Measurements from ENCODE around the gene CYGB. TPM values are rescaled to one million over a fixed set of nuclear protein-coding genes. Genes with fewer than 3 reads are reported as not detected.

CYGB gene
- total RNA-seq, 1 donor from 2014 or later = 30.0 TPM

DNA sequence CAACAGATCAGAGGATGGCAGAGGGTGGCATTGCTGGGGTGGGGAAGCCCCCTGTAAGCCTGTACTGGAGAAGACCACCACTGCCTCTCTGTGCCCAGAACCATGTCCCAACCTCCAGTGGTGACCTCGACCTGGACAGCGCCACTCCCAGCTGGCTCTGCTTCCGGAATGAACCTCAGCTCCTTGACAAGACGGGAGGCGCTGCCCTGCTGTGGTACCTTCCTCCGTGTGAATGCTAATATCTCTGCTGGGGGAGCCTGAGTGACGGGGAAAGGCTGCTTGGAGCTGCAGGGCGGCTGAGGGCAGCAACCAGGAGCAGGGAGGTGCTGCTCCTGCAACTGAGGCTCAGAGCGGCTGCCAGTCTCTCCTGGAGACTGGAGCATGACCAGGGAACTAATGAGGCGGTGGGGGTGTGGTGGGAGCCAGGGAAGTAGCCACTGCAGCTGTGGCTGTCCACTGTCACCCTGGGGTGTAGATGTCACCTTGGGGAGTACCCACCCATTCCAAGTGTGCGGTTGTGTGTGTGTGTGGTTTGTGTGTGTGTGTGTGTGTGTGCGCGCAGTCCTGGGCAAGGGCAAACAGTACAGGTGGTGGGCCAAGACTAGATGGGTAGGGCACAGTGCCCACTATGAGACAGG is 8.5 kb upstream of the CYGB start:
- no peaks in the 10 kb centered on the region for H3K9me3 ChIP-seq
- H3K4me3 ChIP-seq = no peak overlapping the region
- no peaks in the 10 kb centered on the region for H3K27me3 ChIP-seq
- DNase-seq (ENCODE audit: extremely low spot score in 2 of 2) = no peak
- TF ChIP-seq POLR2A (IDR thresholded peaks at IDR 0.05) = no peak
- TF ChIP-seq POLR2AphosphoS5 (IDR thresholded peaks at IDR 0.05; ENCODE audit: insufficient read depth in 1 of 2, low read depth in 1 of 2) = no peak
- no peak for TF ChIP-seq CTCF (IDR thresholded peaks at IDR 0.05)
- intact Hi-C loops (cut with DNase I) = loop anchor here (10.0 kb wide), 1 partner anchor 81 kb away; the partner anchor contains the start of gene AANAT
- no peak overlapping the region for H3K27ac ChIP-seq
- no peaks in the 10 kb centered on the region for H3K36me3 ChIP-seq
- peaks cover 48% of the 10 kb centered on the region for H3K4me1 ChIP-seq

DNA sequence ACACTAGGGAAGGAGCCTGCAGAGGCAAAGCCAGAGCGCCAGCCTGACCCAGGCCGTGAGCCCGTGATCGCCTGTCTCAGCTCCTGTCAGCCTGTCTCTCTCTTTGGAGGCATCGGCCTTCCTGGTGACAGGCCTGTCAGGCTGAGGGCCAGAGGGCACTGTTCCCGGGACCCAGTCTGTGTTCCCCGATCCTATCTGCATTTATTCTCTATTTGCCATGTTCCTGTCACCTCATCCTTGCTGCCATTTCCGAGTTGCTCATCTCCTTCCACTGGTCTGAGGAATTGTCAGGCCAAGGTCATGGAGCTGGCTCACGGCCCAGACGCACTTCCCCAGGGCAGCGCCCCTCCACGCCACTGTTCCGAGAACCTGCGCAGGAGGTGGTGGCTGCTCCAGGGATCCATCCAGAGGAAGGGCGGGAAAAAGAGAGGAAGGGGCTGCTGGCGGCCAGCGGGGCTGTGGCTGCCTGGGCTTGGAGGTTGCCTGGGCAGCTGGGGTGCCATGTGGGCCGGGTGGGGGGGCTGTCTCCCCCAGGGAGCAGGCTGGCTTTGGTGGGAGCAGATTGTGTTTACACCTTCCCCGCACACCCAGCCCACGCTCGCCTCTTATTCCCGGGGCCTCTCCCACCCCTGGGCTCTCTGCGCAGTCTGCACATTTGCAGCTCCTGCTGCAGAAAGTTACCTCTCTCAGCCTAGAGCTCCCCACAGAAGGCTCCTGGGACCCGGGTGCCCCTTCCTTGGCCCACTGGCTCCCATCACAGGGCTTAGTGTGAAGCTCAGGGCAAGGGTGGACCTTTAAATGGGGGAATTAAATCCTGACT is 7.2 kb upstream of the CYGB start:
- Histone ChIP-seq H3K27me3 (no peaks in the 10 kb centered on the region), H3K9me3 (no peaks in the 10 kb centered on the region), H3K27ac (peak overlapping the region; percentile 34), H3K4me3 (no peak overlapping the region), H3K36me3 (no peaks in the 10 kb centered on the region), H3K4me1 (peaks cover 52% of the 10 kb centered on the region)
- no peak for DNase-seq (ENCODE audit: extremely low spot score in 2 of 2)
- intact Hi-C loops (cut with DNase I) = loop anchor here (10.0 kb wide), 1 partner anchor 80 kb away; the partner anchor contains the start of gene AANAT
- peak in 1 of 2 donors; percentile 25 for TF ChIP-seq POLR2AphosphoS5 (IDR thresholded peaks at IDR 0.05; ENCODE audit: insufficient read depth in 1 of 2, low read depth in 1 of 2)
- no peak for TF ChIP-seq CTCF (IDR thresholded peaks at IDR 0.05)

GRCh38 chr17:76543826-76544545 is 6.5 kb upstream of the CYGB start:
- Histone ChIP-seq H3K4me3 (no peak overlapping the region), H3K4me1 (peaks cover 59% of the 10 kb centered on the region), H3K27me3 (no peaks in the 10 kb centered on the region), H3K9me3 (no peaks in the 10 kb centered on the region), H3K36me3 (no peaks in the 10 kb centered on the region), H3K27ac (peak overlapping the region; percentile 34)
- TF ChIP-seq POLR2A (IDR thresholded peaks at IDR 0.05) = no peak
- TF ChIP-seq POLR2AphosphoS5 (IDR thresholded peaks at IDR 0.05; ENCODE audit: insufficient read depth in 1 of 2, low read depth in 1 of 2) = no peak
- no peak for TF ChIP-seq CTCF (IDR thresholded peaks at IDR 0.05)
- intact Hi-C loops (cut with DNase I) = loop anchor here (10.0 kb wide), 1 partner anchor 79 kb away; the partner anchor contains the start of gene AANAT
- no peak for DNase-seq (ENCODE audit: extremely low spot score in 2 of 2)

DNA sequence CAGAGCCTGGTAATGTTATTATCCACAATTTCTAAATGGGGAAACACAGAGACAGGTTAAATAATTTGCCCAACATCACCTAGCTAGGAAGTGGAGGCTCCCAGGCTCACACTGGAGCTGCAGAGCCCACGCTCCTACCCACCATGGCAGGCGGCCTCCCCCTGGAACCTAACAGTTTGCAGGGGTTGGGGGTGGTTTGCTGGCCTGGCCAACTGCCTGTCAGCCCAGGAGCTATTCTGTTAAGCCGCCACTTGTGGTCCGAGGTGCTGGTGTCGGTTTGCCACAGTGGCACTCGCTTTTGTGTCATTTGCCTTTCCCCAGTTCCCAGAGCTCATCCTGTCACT is 5.9 kb upstream of the CYGB start:
- Histone ChIP-seq H3K36me3 (no peaks in the 10 kb centered on the region), H3K4me3 (no peak overlapping the region), H3K27ac (no peak overlapping the region), H3K4me1 (peaks cover 64% of the 10 kb centered on the region), H3K9me3 (no peaks in the 10 kb centered on the region), H3K27me3 (no peaks in the 10 kb centered on the region)
- no peak for TF ChIP-seq CTCF (IDR thresholded peaks at IDR 0.05)
- TF ChIP-seq POLR2AphosphoS5 (IDR thresholded peaks at IDR 0.05; ENCODE audit: insufficient read depth in 1 of 2, low read depth in 1 of 2) = no peak
- no peak for TF ChIP-seq POLR2A (IDR thresholded peaks at IDR 0.05)
- intact Hi-C loops (cut with DNase I) = loop anchor here (10.0 kb wide), 1 partner anchor 79 kb away; the partner anchor contains the start of gene AANAT
- no peak for DNase-seq (ENCODE audit: extremely low spot score in 2 of 2)

All from vagina (tissue), 2 donors.